ENCODE results near the gene WNT4.

- no peak for TF ChIP-seq REST (IDR thresholded peaks at IDR 0.05; ENCODE audit: low read depth, low read length)
- TF ChIP-seq, protein P1, sequence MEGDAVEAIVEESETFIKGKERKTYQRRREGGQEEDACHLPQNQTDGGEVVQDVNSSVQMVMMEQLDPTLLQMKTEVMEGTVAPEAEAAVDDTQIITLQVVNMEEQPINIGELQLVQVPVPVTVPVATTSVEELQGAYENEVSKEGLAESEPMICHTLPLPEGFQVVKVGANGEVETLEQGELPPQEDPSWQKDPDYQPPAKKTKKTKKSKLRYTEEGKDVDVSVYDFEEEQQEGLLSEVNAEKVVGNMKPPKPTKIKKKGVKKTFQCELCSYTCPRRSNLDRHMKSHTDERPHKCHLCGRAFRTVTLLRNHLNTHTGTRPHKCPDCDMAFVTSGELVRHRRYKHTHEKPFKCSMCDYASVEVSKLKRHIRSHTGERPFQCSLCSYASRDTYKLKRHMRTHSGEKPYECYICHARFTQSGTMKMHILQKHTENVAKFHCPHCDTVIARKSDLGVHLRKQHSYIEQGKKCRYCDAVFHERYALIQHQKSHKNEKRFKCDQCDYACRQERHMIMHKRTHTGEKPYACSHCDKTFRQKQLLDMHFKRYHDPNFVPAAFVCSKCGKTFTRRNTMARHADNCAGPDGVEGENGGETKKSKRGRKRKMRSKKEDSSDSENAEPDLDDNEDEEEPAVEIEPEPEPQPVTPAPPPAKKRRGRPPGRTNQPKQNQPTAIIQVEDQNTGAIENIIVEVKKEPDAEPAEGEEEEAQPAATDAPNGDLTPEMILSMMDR (IDR thresholded peaks at IDR 0.05 in 2 of 3, conservative IDR thresholded peaks at IDR 0.05 in 1 of 3; ENCODE audit: control insufficient read depth in 2 of 3, extremely low read depth in 1 of 3, insufficient read depth in 1 of 3, low read depth in 3 of 3, low read length in 3 of 3), result no peak
- TF ChIP-seq POLR2A (IDR thresholded peaks at IDR 0.05; ENCODE audit: low read depth, low read length), result no peak
- TF ChIP-seq, protein P2, sequence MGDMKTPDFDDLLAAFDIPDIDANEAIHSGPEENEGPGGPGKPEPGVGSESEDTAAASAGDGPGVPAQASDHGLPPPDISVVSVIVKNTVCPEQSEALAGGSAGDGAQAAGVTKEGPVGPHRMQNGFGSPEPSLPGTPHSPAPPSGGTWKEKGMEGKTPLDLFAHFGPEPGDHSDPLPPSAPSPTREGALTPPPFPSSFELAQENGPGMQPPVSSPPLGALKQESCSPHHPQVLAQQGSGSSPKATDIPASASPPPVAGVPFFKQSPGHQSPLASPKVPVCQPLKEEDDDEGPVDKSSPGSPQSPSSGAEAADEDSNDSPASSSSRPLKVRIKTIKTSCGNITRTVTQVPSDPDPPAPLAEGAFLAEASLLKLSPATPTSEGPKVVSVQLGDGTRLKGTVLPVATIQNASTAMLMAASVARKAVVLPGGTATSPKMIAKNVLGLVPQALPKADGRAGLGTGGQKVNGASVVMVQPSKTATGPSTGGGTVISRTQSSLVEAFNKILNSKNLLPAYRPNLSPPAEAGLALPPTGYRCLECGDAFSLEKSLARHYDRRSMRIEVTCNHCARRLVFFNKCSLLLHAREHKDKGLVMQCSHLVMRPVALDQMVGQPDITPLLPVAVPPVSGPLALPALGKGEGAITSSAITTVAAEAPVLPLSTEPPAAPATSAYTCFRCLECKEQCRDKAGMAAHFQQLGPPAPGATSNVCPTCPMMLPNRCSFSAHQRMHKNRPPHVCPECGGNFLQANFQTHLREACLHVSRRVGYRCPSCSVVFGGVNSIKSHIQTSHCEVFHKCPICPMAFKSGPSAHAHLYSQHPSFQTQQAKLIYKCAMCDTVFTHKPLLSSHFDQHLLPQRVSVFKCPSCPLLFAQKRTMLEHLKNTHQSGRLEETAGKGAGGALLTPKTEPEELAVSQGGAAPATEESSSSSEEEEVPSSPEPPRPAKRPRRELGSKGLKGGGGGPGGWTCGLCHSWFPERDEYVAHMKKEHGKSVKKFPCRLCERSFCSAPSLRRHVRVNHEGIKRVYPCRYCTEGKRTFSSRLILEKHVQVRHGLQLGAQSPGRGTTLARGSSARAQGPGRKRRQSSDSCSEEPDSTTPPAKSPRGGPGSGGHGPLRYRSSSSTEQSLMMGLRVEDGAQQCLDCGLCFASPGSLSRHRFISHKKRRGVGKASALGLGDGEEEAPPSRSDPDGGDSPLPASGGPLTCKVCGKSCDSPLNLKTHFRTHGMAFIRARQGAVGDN (IDR thresholded peaks at IDR 0.05), result no peak
- TF ChIP-seq POLR2AphosphoS5 (IDR thresholded peaks at IDR 0.05; ENCODE audit: low read length), result no peak
- no peak for TF ChIP-seq TCF7 (IDR thresholded peaks at IDR 0.05; ENCODE audit: borderline replicate concordance)
- TF ChIP-seq MXI1 (IDR thresholded peaks at IDR 0.05; ENCODE audit: low read depth, low read length), result no peak
- no peak for TF ChIP-seq MYC (IDR thresholded peaks at IDR 0.05; ENCODE audit: insufficient read depth, insufficient read length, insufficient replicate concordance, low read length, severe bottlenecking)
- no peak for TF ChIP-seq NRF1 (conservative IDR thresholded peaks at IDR 0.05; ENCODE audit: low read depth, low read length)
- no peak for TF ChIP-seq ZNF384 (IDR thresholded peaks at IDR 0.05; ENCODE audit: borderline replicate concordance, low read depth, low read length)
- TF ChIP-seq, protein P3, sequence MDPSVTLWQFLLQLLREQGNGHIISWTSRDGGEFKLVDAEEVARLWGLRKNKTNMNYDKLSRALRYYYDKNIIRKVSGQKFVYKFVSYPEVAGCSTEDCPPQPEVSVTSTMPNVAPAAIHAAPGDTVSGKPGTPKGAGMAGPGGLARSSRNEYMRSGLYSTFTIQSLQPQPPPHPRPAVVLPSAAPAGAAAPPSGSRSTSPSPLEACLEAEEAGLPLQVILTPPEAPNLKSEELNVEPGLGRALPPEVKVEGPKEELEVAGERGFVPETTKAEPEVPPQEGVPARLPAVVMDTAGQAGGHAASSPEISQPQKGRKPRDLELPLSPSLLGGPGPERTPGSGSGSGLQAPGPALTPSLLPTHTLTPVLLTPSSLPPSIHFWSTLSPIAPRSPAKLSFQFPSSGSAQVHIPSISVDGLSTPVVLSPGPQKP (IDR thresholded peaks at IDR 0.05; ENCODE audit: low read depth, low read length), result no peak
- TF ChIP-seq WRNIP1 (IDR thresholded peaks at IDR 0.05; ENCODE audit: borderline replicate concordance, low read depth, low read length), result no peak
Measured at GRCh38 chr1:22133931-22134324, 9.0 kb downstream of the WNT4 start.
